Measurements from ENCODE around the gene CLEC2D.
"Not testable (repeated sequence)": the region's sequence is repeated elsewhere in the genome, so short reads cannot be mapped to it uniquely, and the experiment has no call there.

Gene CLEC2D

GRCh38 chr12:9701380-9702154, 32.1 kb downstream of the CLEC2D start:
- H3K9ac ChIP-seq, result no peak overlapping the region
- no peaks in the 10 kb centered on the region for H3K27me3 ChIP-seq (ENCODE audit: control insufficient read depth, insufficient read depth, low read length)
- H3K36me3 ChIP-seq (ENCODE audit: control insufficient read depth, insufficient read depth, low read length), result no peaks in the 10 kb centered on the region
- no peak overlapping the region for H3K4me2 ChIP-seq (ENCODE audit: low read length)
- H3K4me1 ChIP-seq, result no peaks in the 10 kb centered on the region
- H3K4me3 ChIP-seq (ENCODE audit: low read depth, low read length), result no peak overlapping the region
- H3K27ac ChIP-seq, result no peak overlapping the region
- no peaks in the 10 kb centered on the region for H3K9me3 ChIP-seq (ENCODE audit: control insufficient read depth, low read length)
- no peak overlapping the region for H2AFZ ChIP-seq
- H3K79me2 ChIP-seq, result no peaks in the 10 kb centered on the region
- TF ChIP-seq CTCF (IDR thresholded peaks at IDR 0.05), result no peak

GRCh38 chr12:9702255-9702654, 32.7 kb downstream of the CLEC2D start:
- Histone ChIP-seq H3K27me3 (ENCODE audit: control insufficient read depth, insufficient read depth, low read length) (no peaks in the 10 kb centered on the region), H3K4me2 (ENCODE audit: low read length) (no peak overlapping the region), H3K9me3 (ENCODE audit: control insufficient read depth, low read length) (no peaks in the 10 kb centered on the region), H3K4me1 (no peaks in the 10 kb centered on the region), H3K27ac (no peak overlapping the region), H3K79me2 (no peaks in the 10 kb centered on the region), H3K36me3 (ENCODE audit: control insufficient read depth, insufficient read depth, low read length) (no peaks in the 10 kb centered on the region), H3K4me3 (ENCODE audit: low read depth, low read length) (no peak overlapping the region), H2AFZ (no peak overlapping the region), H3K9ac (no peak overlapping the region)
- TF ChIP-seq CTCF (IDR thresholded peaks at IDR 0.05), result no peak

DNA sequence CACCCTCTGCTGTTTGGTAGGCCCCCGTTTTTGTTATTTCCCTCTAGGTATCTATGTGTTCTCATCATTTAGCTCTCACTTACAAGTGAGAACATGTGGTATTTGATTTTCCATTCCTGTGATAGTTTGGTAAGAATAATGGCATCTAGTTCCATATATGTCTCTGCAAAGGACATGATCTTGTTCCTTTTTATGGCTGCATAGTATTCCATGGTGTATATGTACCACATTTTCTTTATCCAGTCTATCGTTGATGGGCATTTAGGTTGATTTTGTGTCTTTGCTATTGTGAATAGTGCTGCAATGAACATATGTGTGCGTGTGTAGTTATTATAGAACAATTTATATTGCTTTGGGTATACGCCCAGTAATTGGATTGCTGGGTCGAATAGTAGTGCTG, 35.0 kb downstream of the CLEC2D start:
- H3K9me3 ChIP-seq (ENCODE audit: control insufficient read depth, low read length); H3K9ac ChIP-seq; H3K36me3 ChIP-seq (ENCODE audit: control insufficient read depth, insufficient read depth, low read length); H3K4me1 ChIP-seq; H3K79me2 ChIP-seq; H3K27me3 ChIP-seq (ENCODE audit: control insufficient read depth, insufficient read depth, low read length); H3K4me2 ChIP-seq (ENCODE audit: low read length); H2AFZ ChIP-seq; H3K4me3 ChIP-seq (ENCODE audit: low read depth, low read length); H3K27ac ChIP-seq: not testable (repeated sequence)

GRCh38 chr12:9706086-9706685, 36.7 kb downstream of the CLEC2D start:
- Histone ChIP-seq H3K4me3 (ENCODE audit: low read depth, low read length) (no peak overlapping the region), H3K4me2 (ENCODE audit: low read length) (no peak overlapping the region), H3K9me3 (ENCODE audit: control insufficient read depth, low read length) (no peaks in the 10 kb centered on the region), H3K27ac (no peak overlapping the region), H3K36me3 (ENCODE audit: control insufficient read depth, insufficient read depth, low read length) (no peaks in the 10 kb centered on the region), H2AFZ (no peak overlapping the region), H3K9ac (no peak overlapping the region), H3K79me2 (no peaks in the 10 kb centered on the region), H3K4me1 (no peaks in the 10 kb centered on the region), H3K27me3 (ENCODE audit: control insufficient read depth, insufficient read depth, low read length) (no peaks in the 10 kb centered on the region)
- TF ChIP-seq CTCF (IDR thresholded peaks at IDR 0.05), result no peak

DNA sequence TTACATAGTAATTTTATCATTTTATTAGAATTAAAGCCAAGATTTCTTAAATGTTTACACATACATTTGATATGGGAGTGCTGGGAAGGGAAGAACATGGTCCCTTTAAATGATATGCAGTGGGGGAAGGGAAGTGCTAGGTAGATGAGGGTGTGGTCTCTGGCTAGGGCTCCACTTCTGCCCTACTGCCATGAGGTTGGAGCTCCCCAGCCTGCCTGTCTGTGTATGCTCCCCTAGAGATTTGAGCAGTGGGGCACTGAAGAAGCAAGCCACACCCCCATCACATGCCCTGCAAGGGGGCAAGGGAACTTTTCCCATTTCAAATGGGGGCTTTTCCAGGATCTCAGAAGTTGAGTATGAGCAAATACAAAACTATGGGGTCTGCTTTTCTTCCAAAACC, 37.8 kb downstream of the CLEC2D start:
- Histone ChIP-seq H3K9me3 (ENCODE audit: control insufficient read depth, low read length) (no peaks in the 10 kb centered on the region), H3K79me2 (no peaks in the 10 kb centered on the region), H3K9ac (no peak overlapping the region), H3K4me3 (ENCODE audit: low read depth, low read length) (no peak overlapping the region), H3K27me3 (ENCODE audit: control insufficient read depth, insufficient read depth, low read length) (no peaks in the 10 kb centered on the region), H3K4me2 (ENCODE audit: low read length) (no peak overlapping the region), H3K27ac (no peak overlapping the region), H3K4me1 (no peaks in the 10 kb centered on the region), H3K36me3 (ENCODE audit: control insufficient read depth, insufficient read depth, low read length) (no peaks in the 10 kb centered on the region), H2AFZ (no peak overlapping the region)
- no peak for TF ChIP-seq CTCF (IDR thresholded peaks at IDR 0.05)

All from parathyroid adenoma (tissue), 2 donors.